Activated CD4-positive, alpha-beta T cell treated with anti-CD3 and anti-CD28 coated beads, Interleukin-2, amount 50 U/mL, for 1 hour (primary cell): Measurements from ENCODE around the gene WSCD2.
"Not testable (repeated sequence)": the region's sequence is repeated elsewhere in the genome, so short reads cannot be mapped to it uniquely, and the experiment has no call there.

ENCODE experiments used
- DNase-seq: peaks from one replicate; pipeline ENCODE4 v3.0.0-alpha.2; 2020

WSCD2 gene

GRCh38 chr12:108199106-108199505 lies 70.0 kb downstream of the WSCD2 start:
- DNase-seq, result no peak

GRCh38 chr12:108201808-108202207 lies 72.7 kb downstream of the WSCD2 start:
- no peak for DNase-seq

- DNase-seq, result no peak
These were observed 75.3 kb downstream of the WSCD2 start for GRCh38 chr12:108204117-108204987.

GRCh38 chr12:108205864-108206263 lies 76.8 kb downstream of the WSCD2 start:
- DNase-seq, result no peak

GRCh38 chr12:108207791-108208730 lies 79.0 kb downstream of the WSCD2 start:
- DNase-seq, result no peak

- DNase-seq, result no peak
These were observed 80.9 kb downstream of the WSCD2 start for GRCh38 chr12:108210001-108210400.

GRCh38 chr12:108211157-108211556 lies 82.1 kb downstream of the WSCD2 start:
- no peak for DNase-seq

GRCh38 chr12:108213871-108214445 lies 84.9 kb downstream of the WSCD2 start:
- no peak for DNase-seq

- DNase-seq, result peak; percentile 14
These were observed 85.4 kb downstream of the WSCD2 start for GRCh38 chr12:108214486-108214885.

- DNase-seq, result no peak
These were observed 86.4 kb downstream of the WSCD2 start for GRCh38 chr12:108215458-108215857.

- DNase-seq, result no peak
These were observed 89.8 kb downstream of the WSCD2 start for GRCh38 chr12:108218921-108219320.

GRCh38 chr12:108225101-108225500 lies 96.0 kb downstream of the WSCD2 start:
- not testable (repeated sequence) for DNase-seq

GRCh38 chr12:108226866-108227265 lies 97.8 kb downstream of the WSCD2 start:
- no peak for DNase-seq

- no peak for DNase-seq
These were observed 99.7 kb downstream of the WSCD2 start for GRCh38 chr12:108228746-108229145.

- DNase-seq, result no peak
These were observed 102.2 kb downstream of the WSCD2 start for GRCh38 chr12:108231109-108231905.

GRCh38 chr12:108231909-108232434 lies 102.9 kb downstream of the WSCD2 start:
- no peak for DNase-seq

- DNase-seq, result no peak
These were observed 103.5 kb downstream of the WSCD2 start for GRCh38 chr12:108232565-108232964.

- no peak for DNase-seq
These were observed 105.1 kb downstream of the WSCD2 start for GRCh38 chr12:108234158-108234557.

GRCh38 chr12:108235197-108235984 lies 106.3 kb downstream of the WSCD2 start:
- no peak for DNase-seq

- no peak for DNase-seq
These were observed 106.8 kb downstream of the WSCD2 start for GRCh38 chr12:108235985-108236263.

- no peak for DNase-seq
These were observed 107.3 kb downstream of the WSCD2 start for GRCh38 chr12:108236366-108236765.

- no peak for DNase-seq
These were observed 108.2 kb downstream of the WSCD2 start for GRCh38 chr12:108237272-108237671.
